Measurements from ENCODE around the gene ZCCHC14. TPM values are rescaled to one million over a fixed set of nuclear protein-coding genes. Genes with fewer than 3 reads are reported as not detected.

ZCCHC14 gene
- total and polyA plus RNA-seq, 2 of the 8 experiments (the other 6 are each of a cell fraction or from before 2014, with no cell fraction given) = 8.2 to 28.2 TPM

DNA sequence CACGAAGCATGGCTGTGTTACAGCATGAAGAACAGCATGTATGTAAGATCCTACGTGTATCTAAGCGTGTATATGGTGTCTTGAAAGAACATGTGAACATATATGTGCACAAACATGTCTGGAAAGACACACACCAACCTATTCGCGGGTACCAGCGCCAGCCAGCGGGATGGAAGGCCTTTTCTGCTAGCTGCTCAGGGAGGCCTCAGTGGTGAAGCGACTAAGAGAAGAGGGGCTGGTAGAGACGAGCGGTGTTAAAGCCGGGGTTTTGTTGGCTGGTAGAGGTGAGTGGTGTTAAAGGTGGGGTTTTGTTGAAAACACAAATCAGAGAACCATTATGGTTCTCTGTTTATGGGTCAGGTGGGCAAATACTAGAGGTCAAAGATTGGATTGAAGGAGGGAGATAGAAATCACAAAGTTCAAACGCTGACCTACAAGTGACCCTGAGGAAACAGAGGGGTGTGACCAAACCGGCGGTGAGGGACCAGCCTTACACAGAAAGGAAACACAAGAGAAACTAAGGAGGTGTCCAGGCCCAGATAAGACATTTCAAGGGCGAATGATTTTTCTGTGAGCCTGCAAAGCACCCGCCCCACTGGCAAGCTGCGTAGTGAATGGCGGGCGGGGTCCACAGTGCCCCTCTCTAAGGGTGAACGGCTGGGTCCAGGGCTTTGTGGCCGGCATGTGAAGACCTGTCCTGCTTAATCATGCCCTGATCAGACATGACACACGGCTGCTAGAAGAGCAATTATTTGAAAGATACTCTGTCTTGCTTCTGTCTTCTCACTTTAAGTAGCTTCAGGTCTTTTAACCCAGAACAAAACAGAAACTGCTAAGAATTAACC, 8.1 kb downstream of the ZCCHC14 start:
- no peak overlapping the region for H2AK5ac ChIP-seq (ENCODE audit: low read depth, low read length)
- no peak overlapping the region for H3K23ac ChIP-seq (ENCODE audit: insufficient read length)
- no peak overlapping the region for H3K9ac ChIP-seq (replicated peaks in 1 of 4; ENCODE audit: extremely low read depth in 1 of 4, low read depth in 3 of 4, low read length in 3 of 4)
- CTCF ChIA-PET (ENCODE audit: partially characterized antibody) = no interaction called here
- no peak overlapping the region for H3K4me2 ChIP-seq (ENCODE audit: insufficient read depth in 1 of 2, low read depth in 2 of 2, low read length in 2 of 2)
- peaks cover 0 to 4% (median 0%) of the 10 kb centered on the region in 4 experiments; a peak in 1 of 8 replicates for H3K36me3 ChIP-seq (ENCODE audit: control insufficient read depth in 2 of 4, insufficient read depth in 4 of 4, low read length in 3 of 4)
- WGBS, 2 experiments (ENCODE audit: extremely low coverage in 1 of 2, insufficient coverage in 1 of 2, insufficient read length in 1 of 2, insufficient replicate concordance in 2 of 2, low coverage in 1 of 2, low lambda C conversion rate in 2 of 2, missing lambda C conversion rate in 1 of 2) = 90% methylated on average over 21 of the region's 22 CpGs; no CpG with 5 or more reads in 1 of the 2 experiments
- H2AFZ ChIP-seq (ENCODE audit: low read length) = no peak overlapping the region
- H3K9me3 ChIP-seq (ENCODE audit: insufficient read depth in 2 of 2, low read depth in 1 of 2, low read length in 1 of 2) = no peaks in the 10 kb centered on the region
- no peak overlapping the region for H3K18ac ChIP-seq (ENCODE audit: extremely low read depth, low read length)
- peaks cover 2 to 9% (median 5%) of the 10 kb centered on the region in 4 experiments; a peak in 6 of 7 replicates for H3K4me1 ChIP-seq (replicated peaks in 1 of 4; ENCODE audit: control insufficient read depth in 3 of 4, insufficient read depth in 4 of 4, low read length in 3 of 4)
- H4K5ac ChIP-seq (ENCODE audit: insufficient read length, low read depth, low read length) = no peak overlapping the region
- no peak overlapping the region for H3K4ac ChIP-seq (replicated peaks; ENCODE audit: insufficient read length, low read depth, low read length)
- H3K27ac ChIP-seq (ENCODE audit: low read depth, low read length) = no peak overlapping the region
- H2BK12ac ChIP-seq (ENCODE audit: low read depth, low read length) = no peak overlapping the region
- no peak overlapping the region for H3K56ac ChIP-seq (replicated peaks; ENCODE audit: insufficient read length, low read depth, low read length)
- H3K79me2 ChIP-seq (ENCODE audit: control insufficient read depth in 1 of 2, insufficient read depth in 2 of 2, low read length in 2 of 2) = peaks cover 12 to 88% of the 10 kb centered on the region in 2 experiments
- no peak overlapping the region for H2BK5ac ChIP-seq (ENCODE audit: low read depth, low read length)
- peaks cover 3% of the 10 kb centered on the region; the same call in 1 of the 2 replicates for H3K23me2 ChIP-seq (ENCODE audit: low read depth, low read length)
- H2BK120ac ChIP-seq (replicated peaks; ENCODE audit: low read depth, low read length) = no peak overlapping the region
- no peak overlapping the region for H4K91ac ChIP-seq (replicated peaks; ENCODE audit: insufficient read length, low read length)
- peaks cover 15 to 18% of the 10 kb centered on the region in 2 experiments for H4K20me1 ChIP-seq (replicated peaks in 1 of 2; ENCODE audit: control insufficient read depth in 1 of 2, insufficient read depth in 2 of 2, low read length in 2 of 2)
- H2BK20ac ChIP-seq (ENCODE audit: low read length) = no peak overlapping the region
- H3K79me1 ChIP-seq (ENCODE audit: low read depth, low read length) = peaks cover 5% of the 10 kb centered on the region
- no peak overlapping the region for H2BK15ac ChIP-seq (ENCODE audit: low read length)
- no peak overlapping the region for H4K8ac ChIP-seq (ENCODE audit: extremely low read depth, insufficient read depth, low read length)
- no peak overlapping the region for H3K4me3 ChIP-seq (ENCODE audit: extremely low read depth in 1 of 4, insufficient read depth in 2 of 4, low read depth in 3 of 4, low read length in 4 of 4)
- no peak overlapping the region for H3K14ac ChIP-seq (ENCODE audit: insufficient read length)
- POLR2A ChIA-PET (ENCODE audit: partially characterized antibody) = no interaction called here
- no peaks in the 10 kb centered on the region for H3K27me3 ChIP-seq (replicated peaks in 1 of 4; ENCODE audit: control insufficient read depth in 3 of 4, extremely low read depth in 1 of 4, insufficient read depth in 3 of 4, low read length in 3 of 4)
- DNase-seq (ENCODE audit: low read depth in 1 of 2, low spot score in 2 of 2) = no peak
- no peak for FAIRE-seq
- TF ChIP-seq JUN (IDR thresholded peaks at IDR 0.05; ENCODE audit: low read depth, low read length) = no peak
- no peak for TF ChIP-seq RFX5 (IDR thresholded peaks at IDR 0.05; ENCODE audit: borderline replicate concordance, low read depth, low read length)
- TF ChIP-seq, protein P1, sequence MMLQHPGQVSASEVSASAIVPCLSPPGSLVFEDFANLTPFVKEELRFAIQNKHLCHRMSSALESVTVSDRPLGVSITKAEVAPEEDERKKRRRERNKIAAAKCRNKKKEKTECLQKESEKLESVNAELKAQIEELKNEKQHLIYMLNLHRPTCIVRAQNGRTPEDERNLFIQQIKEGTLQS (IDR thresholded peaks at IDR 0.05; ENCODE audit: insufficient read depth, low read depth, low read length) = no peak
- TF ChIP-seq TBP (IDR thresholded peaks at IDR 0.05; ENCODE audit: low read depth, low read length) = no peak
- TF ChIP-seq, protein P2, sequence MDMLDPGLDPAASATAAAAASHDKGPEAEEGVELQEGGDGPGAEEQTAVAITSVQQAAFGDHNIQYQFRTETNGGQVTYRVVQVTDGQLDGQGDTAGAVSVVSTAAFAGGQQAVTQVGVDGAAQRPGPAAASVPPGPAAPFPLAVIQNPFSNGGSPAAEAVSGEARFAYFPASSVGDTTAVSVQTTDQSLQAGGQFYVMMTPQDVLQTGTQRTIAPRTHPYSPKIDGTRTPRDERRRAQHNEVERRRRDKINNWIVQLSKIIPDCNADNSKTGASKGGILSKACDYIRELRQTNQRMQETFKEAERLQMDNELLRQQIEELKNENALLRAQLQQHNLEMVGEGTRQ (IDR thresholded peaks at IDR 0.05; ENCODE audit: low read length) = no peak
- TF ChIP-seq SP2 (IDR thresholded peaks at IDR 0.05; ENCODE audit: low read length) = no peak
- TF ChIP-seq SP4 (IDR thresholded peaks at IDR 0.05; ENCODE audit: low read length) = no peak
- no peak for TF ChIP-seq TAF7 (optimal IDR thresholded peaks at IDR 0.05; ENCODE audit: borderline replicate concordance, low read depth, low read length)
